ENCODE results near the gene CAPN9. TPM values are rescaled to one million over a fixed set of nuclear protein-coding genes. Genes with fewer than 3 reads are reported as not detected.
"Not testable (repeated sequence)": the region's sequence is repeated elsewhere in the genome, so short reads cannot be mapped to it uniquely, and the experiment has no call there.

Gene CAPN9
- total and polyA plus RNA-seq, 9 of the 15 experiments (the other 6 are each of a cell fraction or from before 2014, with no cell fraction given) = not detected

DNA sequence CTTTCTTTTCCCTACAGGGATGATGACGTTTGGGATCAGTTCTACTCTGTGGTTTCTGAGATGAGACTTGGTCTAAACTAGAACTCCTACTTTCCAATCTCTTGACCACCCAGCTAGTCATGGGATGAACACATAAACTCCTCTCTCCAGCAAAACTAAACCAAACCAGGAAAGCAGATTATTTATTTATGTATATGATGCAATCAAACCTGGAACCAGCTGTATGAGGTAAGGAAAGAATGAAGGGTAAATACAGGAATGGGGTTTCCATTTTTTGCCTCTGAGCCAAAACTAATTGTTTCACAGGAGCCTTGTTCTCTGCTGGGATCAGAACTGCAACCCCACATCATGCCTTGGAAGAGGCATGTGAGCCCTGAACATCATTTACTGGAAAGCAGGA, 29.9 kb upstream of the CAPN9 start (continued):
- TF ChIP-seq U2AF2 (optimal IDR thresholded peaks at IDR 0.05; ENCODE audit: low read depth, low read length) = no peak
- no peak for TF ChIP-seq SPI1 (IDR thresholded peaks at IDR 0.05; ENCODE audit: borderline replicate concordance, low read depth, low read length)
- TF ChIP-seq, protein P1, sequence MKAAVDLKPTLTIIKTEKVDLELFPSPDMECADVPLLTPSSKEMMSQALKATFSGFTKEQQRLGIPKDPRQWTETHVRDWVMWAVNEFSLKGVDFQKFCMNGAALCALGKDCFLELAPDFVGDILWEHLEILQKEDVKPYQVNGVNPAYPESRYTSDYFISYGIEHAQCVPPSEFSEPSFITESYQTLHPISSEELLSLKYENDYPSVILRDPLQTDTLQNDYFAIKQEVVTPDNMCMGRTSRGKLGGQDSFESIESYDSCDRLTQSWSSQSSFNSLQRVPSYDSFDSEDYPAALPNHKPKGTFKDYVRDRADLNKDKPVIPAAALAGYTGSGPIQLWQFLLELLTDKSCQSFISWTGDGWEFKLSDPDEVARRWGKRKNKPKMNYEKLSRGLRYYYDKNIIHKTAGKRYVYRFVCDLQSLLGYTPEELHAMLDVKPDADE (conservative IDR thresholded peaks at IDR 0.05; ENCODE audit: control insufficient read depth, low read depth, low read length) = no peak
- no peak for TF ChIP-seq GTF2F1 (IDR thresholded peaks at IDR 0.05; ENCODE audit: low read depth, low read length)
- TF ChIP-seq HIVEP1 (CRISPR knock-in tag; IDR thresholded peaks at IDR 0.05) = no peak

DNA sequence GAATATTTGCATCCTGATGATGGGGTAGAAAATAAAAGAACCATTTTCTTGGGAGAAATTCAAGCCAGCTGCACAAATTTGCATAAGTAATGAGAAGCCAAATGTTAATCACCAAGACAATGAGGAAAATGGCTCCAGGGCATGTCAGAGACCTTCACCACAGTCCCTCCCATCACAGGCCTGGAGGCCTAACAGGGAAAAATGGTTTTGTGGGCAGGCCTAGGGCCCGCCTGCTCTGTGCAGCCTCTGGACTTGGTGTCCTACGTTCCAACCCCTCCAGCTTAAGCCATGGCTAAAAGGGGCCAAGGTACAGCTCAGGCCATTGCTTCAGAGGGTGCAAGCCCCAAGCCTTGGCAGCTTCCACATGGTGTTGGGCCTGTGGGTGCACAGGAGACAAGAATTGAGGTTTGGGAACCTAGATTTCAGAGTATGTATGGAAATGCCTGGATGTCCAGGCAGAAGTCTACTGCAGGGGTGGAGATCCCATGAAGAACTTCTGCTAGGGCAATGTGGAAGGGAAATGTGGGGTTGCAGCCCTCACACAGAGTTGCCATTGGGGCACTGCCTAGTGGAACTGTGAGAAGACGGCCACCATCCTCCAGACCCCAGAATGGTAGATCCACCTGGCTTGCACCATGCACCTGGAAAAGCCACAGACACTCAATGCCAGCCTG, 25.2 kb upstream of the CAPN9 start:
- H3K9me1 ChIP-seq (ENCODE audit: control insufficient read depth, insufficient read depth, low read length); H3K4me3 ChIP-seq; H4K20me1 ChIP-seq (replicated peaks; ENCODE audit: control insufficient read depth, insufficient read depth, low read length); H3K4me1 ChIP-seq (replicated peaks in 1 of 2; ENCODE audit: control insufficient read depth in 2 of 2, insufficient read depth in 2 of 2, low read length in 2 of 2); H3K27ac ChIP-seq (ENCODE audit: extremely low read depth, low read depth, low read length); H2AFZ ChIP-seq (ENCODE audit: low read depth, low read length); BruUV-seq (replicated peaks); H3K4me2 ChIP-seq (ENCODE audit: insufficient read depth, low read length); H3K27me3 ChIP-seq (ENCODE audit: control insufficient read depth in 2 of 2, insufficient read depth in 2 of 2, low read length in 2 of 2); POLR2A ChIA-PET; H3K79me2 ChIP-seq (ENCODE audit: control insufficient read depth, insufficient read depth, low read length); ATAC-seq; H3K9ac ChIP-seq (ENCODE audit: insufficient read depth in 1 of 2, low read depth in 2 of 2, low read length in 2 of 2); H3K9me3 ChIP-seq (replicated peaks; ENCODE audit: control insufficient read depth, insufficient read depth, low read depth, low read length); DNase-seq (ENCODE audit: extremely low read depth in 1 of 4, low spot score in 3 of 4); intact Hi-C loops (cut with micrococcal nuclease); FAIRE-seq; CTCF ChIA-PET (ENCODE audit: low intra/inter-chr PET ratio); in situ Hi-C loops (cut with MboI); H3K36me3 ChIP-seq (ENCODE audit: control insufficient read depth, insufficient read depth, low read length): not testable (repeated sequence)
- 3% methylated on average over 3 of the region's 3 CpGs for WGBS (ENCODE audit: insufficient coverage, low coverage, missing lambda C conversion rate)
